ENCODE data around the gene KCNMA1. TPM values are rescaled to one million over a fixed set of nuclear protein-coding genes. Genes with fewer than 3 reads are reported as not detected.

The KCNMA1 gene
- total RNA-seq, 1 donor from 2014 or later = 15.8 TPM

- no peaks in the 10 kb centered on the region for H3K36me3 ChIP-seq (ENCODE audit: control insufficient read depth, insufficient read depth, low read length)
- DNase-seq (ENCODE audit: low read depth) = no peak
- no peaks in the 10 kb centered on the region for H3K27me3 ChIP-seq (ENCODE audit: control insufficient read depth, insufficient read depth, low read length)
- H3K4me3 ChIP-seq (ENCODE audit: low read depth, low read length) = no peak overlapping the region
- FAIRE-seq = no peak
- no peak for TF ChIP-seq CTCF (IDR thresholded peaks at IDR 0.05; ENCODE audit: insufficient read depth, low read length, severe bottlenecking)
Observed at GRCh38 chr10:77219046-77219445, 418.6 kb downstream of the KCNMA1 start.

- Histone ChIP-seq H3K36me3 (ENCODE audit: control insufficient read depth, insufficient read depth, low read length) (no peaks in the 10 kb centered on the region), H3K27me3 (ENCODE audit: control insufficient read depth, insufficient read depth, low read length) (no peaks in the 10 kb centered on the region), H3K4me3 (ENCODE audit: low read depth, low read length) (no peak overlapping the region)
- no peak for TF ChIP-seq CTCF (IDR thresholded peaks at IDR 0.05; ENCODE audit: insufficient read depth, low read length, severe bottlenecking)
- no peak for DNase-seq (ENCODE audit: low read depth)
- no peak for FAIRE-seq
Observed at GRCh38 chr10:77214799-77215198, 422.8 kb downstream of the KCNMA1 start.

- Histone ChIP-seq H3K27me3 (ENCODE audit: control insufficient read depth, insufficient read depth, low read length) (no peaks in the 10 kb centered on the region), H3K4me3 (ENCODE audit: low read depth, low read length) (no peak overlapping the region), H3K36me3 (ENCODE audit: control insufficient read depth, insufficient read depth, low read length) (no peaks in the 10 kb centered on the region)
- DNase-seq (ENCODE audit: low read depth) = no peak
- no peak for TF ChIP-seq CTCF (IDR thresholded peaks at IDR 0.05; ENCODE audit: insufficient read depth, low read length, severe bottlenecking)
- FAIRE-seq = no peak
Observed at GRCh38 chr10:77212632-77213031, 425.0 kb downstream of the KCNMA1 start.

GRCh38 chr10:77210645-77211044 lies 427.0 kb downstream of the KCNMA1 start:
- no peaks in the 10 kb centered on the region for H3K36me3 ChIP-seq (ENCODE audit: control insufficient read depth, insufficient read depth, low read length)
- H3K27me3 ChIP-seq (ENCODE audit: control insufficient read depth, insufficient read depth, low read length) = no peaks in the 10 kb centered on the region
- no peak for FAIRE-seq
- H3K4me3 ChIP-seq (ENCODE audit: low read depth, low read length) = no peak overlapping the region
- no peak for TF ChIP-seq CTCF (IDR thresholded peaks at IDR 0.05; ENCODE audit: insufficient read depth, low read length, severe bottlenecking)
- DNase-seq (ENCODE audit: low read depth) = no peak

- no peak for FAIRE-seq
- H3K4me3 ChIP-seq (ENCODE audit: low read depth, low read length) = no peak overlapping the region
- H3K36me3 ChIP-seq (ENCODE audit: control insufficient read depth, insufficient read depth, low read length) = no peaks in the 10 kb centered on the region
- H3K27me3 ChIP-seq (ENCODE audit: control insufficient read depth, insufficient read depth, low read length) = no peaks in the 10 kb centered on the region
- DNase-seq (ENCODE audit: low read depth) = no peak
- no peak for TF ChIP-seq CTCF (IDR thresholded peaks at IDR 0.05; ENCODE audit: insufficient read depth, low read length, severe bottlenecking)
Observed at GRCh38 chr10:77208684-77209256, 428.8 kb downstream of the KCNMA1 start.

- H3K4me3 ChIP-seq (ENCODE audit: low read depth, low read length) = no peak overlapping the region
- H3K27me3 ChIP-seq (ENCODE audit: control insufficient read depth, insufficient read depth, low read length) = no peaks in the 10 kb centered on the region
- no peaks in the 10 kb centered on the region for H3K36me3 ChIP-seq (ENCODE audit: control insufficient read depth, insufficient read depth, low read length)
- TF ChIP-seq CTCF (IDR thresholded peaks at IDR 0.05; ENCODE audit: insufficient read depth, low read length, severe bottlenecking) = no peak
- FAIRE-seq = no peak
- DNase-seq (ENCODE audit: low read depth) = no peak
Observed at GRCh38 chr10:77207828-77208185, 429.8 kb downstream of the KCNMA1 start.

Data from bronchial epithelial cell (primary cell).